Endothelial cell of umbilical vein (primary cell): ENCODE results near the gene PLA2G2D. TPM values are rescaled to one million over a fixed set of nuclear protein-coding genes. Genes with fewer than 3 reads are reported as not detected.

Experiments used
- BruUV-seq: library from RNA; stranded (reverse); fragments of 400-500 nt; replicated peaks from 2 replicates; lab custom pipeline; 2021; lab: Mats Ljungman, UMichigan
- CTCF ChIA-PET: fragments of 300-600, 350-600 bp; sonication (Branson Sonifier 250); formaldehyde crosslinking; loops from one replicate; lab custom pipeline; 2021; ENCODE audit warnings: antibody characterized with exemption, inconsistent platforms; lab: Charles Lee
- POLR2A ChIA-PET: fragments of 300-600, 350-600 bp; sonication (Branson Sonifier 250); formaldehyde crosslinking; loops from one replicate; lab custom pipeline; 2021; ENCODE audit warnings: antibody characterized with exemption, inconsistent platforms; lab: Charles Lee
- DNase-seq: peaks from one replicate; pipeline ENCODE4 v3.0.0-alpha.2; 2011; ENCODE audit warnings: low read depth, low spot score
- FAIRE-seq: peaks from 2 replicates; lab custom pipeline; 2011; peaks lifted over from hg19 to GRCh38; lab: Jason Lieb, UNC
- H2AFZ ChIP-seq: 2 replicates; pipeline ENCODE4 v1.6.0; 2012; ENCODE audit warnings: low read depth, low read length, control low read depth, inconsistent platforms
- H3K27ac ChIP-seq: 2 replicates; pipeline ENCODE4 v1.5.1; 2011; ENCODE audit warnings: low read depth, mild to moderate bottlenecking, control low read depth, low read length, moderate library complexity; ENCODE audit not compliant: insufficient read depth
- H3K27me3 ChIP-seq, 2 experiments: 2 replicates each; pipeline versions ENCODE4 v1.6.0 to v1.6.1; 2011; ENCODE audit warnings: low read length in 2 of 2, mixed read lengths in 1 of 2; ENCODE audit not compliant: control insufficient read depth in 2 of 2, insufficient read depth in 2 of 2
- H3K36me3 ChIP-seq, 2 experiments: 2 replicates in 1 of 2; 3 replicates in 1 of 2; pipeline ENCODE4 v1.5.1; 2011; ENCODE audit warnings: low read length in 2 of 2, mild to moderate bottlenecking in 1 of 2, moderate library complexity in 1 of 2; ENCODE audit not compliant: control insufficient read depth in 2 of 2, insufficient read depth in 2 of 2; ENCODE audit errors: extremely low read depth in 1 of 2
- H3K4me1 ChIP-seq: 3 replicates; pipeline ENCODE4 v1.5.1; 2011; ENCODE audit warnings: mild to moderate bottlenecking, low read length; ENCODE audit not compliant: control insufficient read depth, insufficient read depth; ENCODE audit errors: extremely low read depth
- H3K4me2 ChIP-seq: 2 replicates; pipeline ENCODE4 v1.6.1; 2011; ENCODE audit warnings: low read length, control low read depth, mixed read lengths; ENCODE audit not compliant: insufficient read depth
- H3K4me3 ChIP-seq, 3 experiments: fragments of 200-600 bp in 1 of 3; sonication (generic), shearing (Covaris generic) in 1 of 3; replicated peaks in 1 of 3; 2 replicates each; pipeline ENCODE4 v1.5.1; 2011 to 2016; ENCODE audit warnings: control low read depth in 3 of 3, low read length in 3 of 3, mild to moderate bottlenecking in 2 of 3, inconsistent platforms in 1 of 3, low read depth in 1 of 3, moderate library complexity in 1 of 3; ENCODE audit not compliant: insufficient read depth in 1 of 3
- H3K79me2 ChIP-seq: 2 replicates; pipeline ENCODE4 v1.6.0; 2012; ENCODE audit warnings: low read length, inconsistent platforms; ENCODE audit not compliant: control insufficient read depth, insufficient read depth
- H3K9ac ChIP-seq: replicated peaks from 2 replicates; pipeline ENCODE3; 2011; ENCODE audit warnings: low read length, control low read depth; ENCODE audit not compliant: insufficient read depth; ENCODE audit errors: extremely low read depth
- H3K9me1 ChIP-seq: replicated peaks from 3 replicates; pipeline ENCODE4 v1.6.0; 2011; ENCODE audit warnings: mild to moderate bottlenecking, low read length; ENCODE audit not compliant: control insufficient read depth, insufficient read depth; ENCODE audit errors: extremely low read depth
- H3K9me3 ChIP-seq: replicated peaks from 2 replicates; pipeline ENCODE4 v1.5.1; 2012; ENCODE audit warnings: low read length, inconsistent platforms; ENCODE audit not compliant: control insufficient read depth, insufficient read depth
- H4K20me1 ChIP-seq: replicated peaks from 2 replicates; pipeline ENCODE3; 2011; ENCODE audit warnings: mild to moderate bottlenecking, low read length; ENCODE audit not compliant: control insufficient read depth, insufficient read depth; ENCODE audit errors: extremely low read depth
- EZH2 ChIP-seq: IDR thresholded peaks from 2 replicates; pipeline ENCODE4 v1.6.1; 2012; ENCODE audit warnings: borderline replicate concordance, low read depth, mild to moderate bottlenecking, moderate library complexity, low read length, inconsistent platforms; ENCODE audit not compliant: severe bottlenecking
- GATA2 ChIP-seq: IDR thresholded peaks from 2 replicates; pipeline ENCODE4 v1.7.0; 2011; ENCODE audit warnings: low read depth, mild to moderate bottlenecking, moderate library complexity, mixed read lengths, low read length; ENCODE audit not compliant: insufficient read length, insufficient read depth
- JUN ChIP-seq: IDR thresholded peaks from 2 replicates; pipeline ENCODE4 v1.6.1; 2011; ENCODE audit warnings: borderline replicate concordance, low read depth; ENCODE audit not compliant: insufficient read length, insufficient read depth
- MYC ChIP-seq: IDR thresholded peaks from one replicate; pipeline ENCODE4 v1.6.1; 2011; ENCODE audit warnings: mild to moderate bottlenecking, low read depth, low read length
- POLR2A ChIP-seq: IDR thresholded peaks from 2 replicates; pipeline ENCODE4 v1.6.1; 2012; ENCODE audit warnings: low read depth, mild to moderate bottlenecking, control low read depth, low read length
- POLR2AphosphoS5 ChIP-seq: IDR thresholded peaks from 2 replicates; pipeline ENCODE4 v1.6.1; 2012; ENCODE audit warnings: low read depth, mild to moderate bottlenecking, control low read depth, low read length, moderate library complexity; ENCODE audit not compliant: insufficient read depth
- dilution Hi-C: fragments of 300-500 bp; cut with MboI; formaldehyde crosslinking; loops from one replicate; pipeline ENCODE4 v1.15.0; 2019; ENCODE audit warnings: low sequenced_read_pairs; ENCODE audit not compliant: extremely low pct_ligation_motif_present
- intact Hi-C: fragments of 100-400 bp; cut with micrococcal nuclease; formaldehyde crosslinking; loops from one replicate; pipeline ENCODE4 v1.10.0; 2022
- polyA plus RNA-seq, 4 experiments: library from polyadenylated mRNA; depleted of rRNA in 3 of 4; stranded (reverse) in 3 of 4; unstranded in 1 of 4; fragments of >200 nt; gene quantifications; 2 replicates each; pipeline versions ENCODE4 v1.2.1 to v1.2.3, GENCODE V29; 2011 to 2012; ENCODE audit warnings: missing spikeins in 1 of 4
- total RNA-seq: library from RNA; stranded (reverse); gene quantifications from 2 replicates; pipeline ENCODE4 v1.2.3, GENCODE V29; 2021
- TF ChIP-seq, protein P1 (sequence below): IDR thresholded peaks from 2 replicates; pipeline ENCODE4 v1.6.1; 2011; ENCODE audit not compliant: insufficient read depth, insufficient read length
- TF ChIP-seq, protein P2 (sequence below), 2 donors: IDR thresholded peaks; 1 replicate in 1 of 2; 2 replicates in 1 of 2; pipeline ENCODE4 v1.5.1; 2011; ENCODE audit warnings: low read length in 2 of 2, mild to moderate bottlenecking in 2 of 2, moderate library complexity in 2 of 2, control low read depth in 1 of 2, inconsistent platforms in 1 of 2, low read depth in 1 of 2; ENCODE audit not compliant: insufficient read depth in 1 of 2; ENCODE audit errors: extremely low read depth in 1 of 2

Gene PLA2G2D
- total and polyA plus RNA-seq, 2 donors (not counting 3 experiments of a cell fraction or from before 2014, with no cell fraction given): not detected

DNA sequence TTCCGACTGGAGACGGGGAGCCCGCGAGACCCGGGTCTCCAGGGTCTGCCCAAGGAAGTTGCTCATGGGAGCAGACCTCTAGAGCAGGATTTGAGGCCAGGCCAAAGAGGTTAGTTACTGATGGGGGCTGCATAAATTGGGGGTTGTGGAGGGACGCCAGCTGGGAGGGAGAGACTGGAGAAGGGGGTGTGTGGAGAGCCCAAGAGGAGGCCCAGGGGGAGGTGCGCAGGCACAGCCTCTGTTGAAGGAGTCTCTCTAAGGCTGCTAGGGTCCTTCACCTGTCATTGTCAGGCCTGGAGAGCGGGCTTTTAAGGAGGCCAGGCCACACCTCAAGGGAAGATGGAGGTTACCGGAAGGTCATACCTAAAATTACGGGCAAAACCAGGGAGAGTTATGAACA, 49.0 kb downstream of the PLA2G2D start:
- Histone ChIP-seq H3K9me3 (no peaks in the 10 kb centered on the region), H2AFZ (no peak overlapping the region), H3K9ac (no peak overlapping the region), H4K20me1 (no peaks in the 10 kb centered on the region), H3K36me3 (no peaks in the 10 kb centered on the region), H3K27ac (no peak overlapping the region), H3K4me3 (no peak overlapping the region), H3K9me1 (no peaks in the 10 kb centered on the region), H3K79me2 (no peaks in the 10 kb centered on the region), H3K4me2 (no peak overlapping the region), H3K27me3 (no peaks in the 10 kb centered on the region), H3K4me1 (no peaks in the 10 kb centered on the region)
- BruUV-seq: no TSS peak
- no peak for DNase-seq
- dilution Hi-C loops (no loop called here), intact Hi-C loops (no loop called here)
- CTCF ChIA-PET: no interaction called here
- FAIRE-seq: no peak
- POLR2A ChIA-PET: no interaction called here
- TF ChIP-seq GATA2 (no peak), JUN (no peak), POLR2AphosphoS5 (no peak), MYC (no peak), EZH2 (no peak)
- TF ChIP-seq, protein P1, sequence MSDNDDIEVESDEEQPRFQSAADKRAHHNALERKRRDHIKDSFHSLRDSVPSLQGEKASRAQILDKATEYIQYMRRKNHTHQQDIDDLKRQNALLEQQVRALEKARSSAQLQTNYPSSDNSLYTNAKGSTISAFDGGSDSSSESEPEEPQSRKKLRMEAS: no peak

DNA sequence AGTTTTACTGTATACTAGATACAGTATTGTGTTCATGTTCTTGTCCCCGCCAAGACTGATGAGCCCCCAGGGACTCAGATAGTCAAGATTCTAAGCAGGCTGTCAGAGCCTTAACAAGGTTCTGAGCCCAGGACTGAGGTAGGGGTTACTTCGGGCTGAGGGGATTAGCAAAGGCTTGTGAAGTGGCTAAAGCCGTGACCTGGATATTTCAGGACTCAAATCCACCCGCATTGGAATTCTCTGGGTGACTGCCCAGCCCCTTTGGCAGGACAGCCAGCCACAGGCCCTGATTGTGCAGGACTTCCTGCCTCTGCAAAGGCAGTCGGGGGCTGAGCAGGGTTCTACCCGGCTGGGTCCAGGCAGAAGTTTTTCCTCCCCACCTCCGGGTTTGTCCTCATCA, 49.5 kb downstream of the PLA2G2D start, which contains the start of gene PLA2G5:
Gene PLA2G5, plus strand, starts transcription at position 321 of the 400 bp plus-strand sequence. CDS start 14,637 bp downstream, outside the sequence.
- H3K79me2 ChIP-seq: no peaks in the 10 kb centered on the region
- H3K4me3 ChIP-seq: no peak within 1 kb of the TSS
- no peak within 1 kb of the TSS for H3K9ac ChIP-seq
- no peak within 1 kb of the TSS for H3K4me2 ChIP-seq
- H3K9me1 ChIP-seq: no peaks in the 10 kb centered on the region
- no peak within 1 kb of the TSS for H3K27ac ChIP-seq
- FAIRE-seq (no peak), DNase-seq (no peak)
- H2AFZ ChIP-seq: no peak within 1 kb of the TSS
- no peaks in the 10 kb centered on the region for H3K9me3 ChIP-seq
- no peaks in the 10 kb centered on the region for H3K36me3 ChIP-seq
- TF ChIP-seq, protein P2, sequence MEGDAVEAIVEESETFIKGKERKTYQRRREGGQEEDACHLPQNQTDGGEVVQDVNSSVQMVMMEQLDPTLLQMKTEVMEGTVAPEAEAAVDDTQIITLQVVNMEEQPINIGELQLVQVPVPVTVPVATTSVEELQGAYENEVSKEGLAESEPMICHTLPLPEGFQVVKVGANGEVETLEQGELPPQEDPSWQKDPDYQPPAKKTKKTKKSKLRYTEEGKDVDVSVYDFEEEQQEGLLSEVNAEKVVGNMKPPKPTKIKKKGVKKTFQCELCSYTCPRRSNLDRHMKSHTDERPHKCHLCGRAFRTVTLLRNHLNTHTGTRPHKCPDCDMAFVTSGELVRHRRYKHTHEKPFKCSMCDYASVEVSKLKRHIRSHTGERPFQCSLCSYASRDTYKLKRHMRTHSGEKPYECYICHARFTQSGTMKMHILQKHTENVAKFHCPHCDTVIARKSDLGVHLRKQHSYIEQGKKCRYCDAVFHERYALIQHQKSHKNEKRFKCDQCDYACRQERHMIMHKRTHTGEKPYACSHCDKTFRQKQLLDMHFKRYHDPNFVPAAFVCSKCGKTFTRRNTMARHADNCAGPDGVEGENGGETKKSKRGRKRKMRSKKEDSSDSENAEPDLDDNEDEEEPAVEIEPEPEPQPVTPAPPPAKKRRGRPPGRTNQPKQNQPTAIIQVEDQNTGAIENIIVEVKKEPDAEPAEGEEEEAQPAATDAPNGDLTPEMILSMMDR (IDR thresholded peaks at IDR 0.05; ENCODE audit: extremely low read depth in 1 of 2, insufficient read depth in 1 of 2, low read depth in 1 of 2, low read length in 2 of 2): no peak
- no peak for TF ChIP-seq MYC
- TF ChIP-seq EZH2: no peak
- no peak for TF ChIP-seq JUN
- TF ChIP-seq, protein P1: no peak
- TF ChIP-seq GATA2: no peak
- no peak for TF ChIP-seq POLR2AphosphoS5
- TF ChIP-seq POLR2A: no peak
- ChIA-PET POLR2A (no interaction called here), CTCF (no interaction called here)
- no peaks in the 10 kb centered on the region for H3K4me1 ChIP-seq
- no peaks in the 10 kb centered on the region for H4K20me1 ChIP-seq
- dilution Hi-C loops: no loop called here
- no peaks in the 10 kb centered on the region for H3K27me3 ChIP-seq
- BruUV-seq: no TSS peak
- intact Hi-C loops: no loop called here
